Measurements from ENCODE around the gene FILIP1.

FILIP1 gene

GRCh38 chr6:75493400-75494064 is at the start of gene FILIP1:
TSS of gene FILIP1 (minus strand) at chr6:75493800. CDS start at chr6:75414972, 78,828 bp downstream.
- DNase-seq (ENCODE audit: low read depth): no peak

GRCh38 chr6:75543311-75543710 is 49.7 kb upstream of the FILIP1 start:
- DNase-seq (ENCODE audit: low read depth): no peak

- no peak for DNase-seq (ENCODE audit: low read depth)
Observed at GRCh38 chr6:75539136-75539535, 45.5 kb upstream of the FILIP1 start.

GRCh38 chr6:75532521-75532920 is 38.9 kb upstream of the FILIP1 start:
- DNase-seq (ENCODE audit: low read depth): no peak

- no peak for DNase-seq (ENCODE audit: low read depth)
Observed at GRCh38 chr6:75531174-75531573, 37.6 kb upstream of the FILIP1 start.

GRCh38 chr6:75530696-75531095 is 37.1 kb upstream of the FILIP1 start:
- DNase-seq (ENCODE audit: low read depth): no peak

GRCh38 chr6:75528423-75528822 is 34.8 kb upstream of the FILIP1 start:
- DNase-seq (ENCODE audit: low read depth): no peak

- DNase-seq (ENCODE audit: low read depth): peak; percentile 32
Observed at GRCh38 chr6:75526502-75527127, 33.0 kb upstream of the FILIP1 start.

GRCh38 chr6:75525682-75526081 is 32.1 kb upstream of the FILIP1 start:
- DNase-seq (ENCODE audit: low read depth): no peak

- no peak for DNase-seq (ENCODE audit: low read depth)
Observed at GRCh38 chr6:75524322-75524972, 30.8 kb upstream of the FILIP1 start.

GRCh38 chr6:75516757-75517156 is 23.2 kb upstream of the FILIP1 start:
- DNase-seq (ENCODE audit: low read depth): no peak

GRCh38 chr6:75512591-75512990 is 19.0 kb upstream of the FILIP1 start:
- DNase-seq (ENCODE audit: low read depth): no peak

- no peak for DNase-seq (ENCODE audit: low read depth)
Observed at GRCh38 chr6:75505424-75505823, 11.8 kb upstream of the FILIP1 start.

- no peak for DNase-seq (ENCODE audit: low read depth)
Observed at GRCh38 chr6:75504465-75505222, 11.0 kb upstream of the FILIP1 start.

- no peak for DNase-seq (ENCODE audit: low read depth)
Observed at GRCh38 chr6:75503291-75503690, 9.7 kb upstream of the FILIP1 start.

GRCh38 chr6:75502884-75503283 is 9.3 kb upstream of the FILIP1 start:
- DNase-seq (ENCODE audit: low read depth): no peak

- DNase-seq (ENCODE audit: low read depth): no peak
Observed at GRCh38 chr6:75501756-75502155, 8.2 kb upstream of the FILIP1 start.

GRCh38 chr6:75499640-75500039 is 6.0 kb upstream of the FILIP1 start:
- no peak for DNase-seq (ENCODE audit: low read depth)

GRCh38 chr6:75498862-75499261 is 5.3 kb upstream of the FILIP1 start:
- no peak for DNase-seq (ENCODE audit: low read depth)

GRCh38 chr6:75497994-75498393 is 4.4 kb upstream of the FILIP1 start:
- no peak for DNase-seq (ENCODE audit: low read depth)

GRCh38 chr6:75495011-75495410 is 1.4 kb upstream of the FILIP1 start:
- DNase-seq (ENCODE audit: low read depth): no peak

GRCh38 chr6:75494290-75494689 is 690 bp upstream of the FILIP1 start:
- DNase-seq (ENCODE audit: low read depth): no peak

Data from activated T-cell treated with anti-CD3 and anti-CD28 coated beads for 24 hours (primary cell).